Prostate gland (tissue), 2 donors: ENCODE results near the gene FAM222B. TPM values are rescaled to one million over a fixed set of nuclear protein-coding genes. Genes with fewer than 3 reads are reported as not detected.

ENCODE experiments used
- DNase-seq: peaks from one replicate; pipeline ENCODE4 v3.0.0-alpha.2; 2019; ENCODE audit warnings: low spot score
- H3K27ac ChIP-seq, 2 donors: fragments of 200-600 bp; sonication (generic); 2 replicates each; pipeline ENCODE4 v1.5.1; 2017 to 2019
- H3K27me3 ChIP-seq: fragments of 200-600 bp; sonication (generic); replicated peaks from 2 replicates; pipeline ENCODE4 v1.5.1; 2019; ENCODE audit not compliant: insufficient read depth
- H3K36me3 ChIP-seq, 2 donors: fragments of 200-600 bp; sonication (generic); 1 replicate in 1 of 2; 2 replicates in 1 of 2; pipeline versions ENCODE4 v1.5.1 to v1.8.1; 2017 to 2019
- H3K4me1 ChIP-seq: fragments of 200-600 bp; sonication (generic); replicated peaks from 2 replicates; pipeline ENCODE4 v1.5.1; 2019
- H3K4me3 ChIP-seq, 2 donors: fragments of 200-600 bp; sonication (generic); 2 replicates each; pipeline ENCODE4 v1.5.1; 2017 to 2019
- H3K9me3 ChIP-seq: fragments of 200-600 bp; sonication (generic); 2 replicates; pipeline ENCODE4 v1.5.1; 2017
- POLR2A ChIP-seq: fragments of 450-650 bp; IDR thresholded peaks from one replicate; pipeline ENCODE4 v1.6.1; 2016; ENCODE audit warnings: antibody characterized with exemption, mild to moderate bottlenecking
- POLR2AphosphoS5 ChIP-seq: sonication (generic); formaldehyde crosslinking; IDR thresholded peaks from one replicate; pipeline ENCODE4 v1.6.1; 2017; ENCODE audit warnings: antibody characterized with exemption
- WGBS: methylation state at CpG from one replicate; pipeline ENCODE4 v1.1.5; 2018; 5-methylcytosine and 5-hydroxymethylcytosine counted together
- intact Hi-C: fragments of 100-400 bp; cut with DNase I; formaldehyde crosslinking; loops from one replicate; pipeline ENCODE4 v1.14.2; 2022
- total RNA-seq, 2 donors: library from RNA; depleted of rRNA; stranded (reverse); fragments of >200 nt; gene quantifications; one replicate each; pipeline ENCODE4 v1.1.0, GENCODE V29; 2016
- TF ChIP-seq, protein P1 (sequence below), 4 experiments: fragments of 200-600 bp in 2 of 4; fragments of 450-650 bp in 2 of 4; sonication (generic) in 2 of 4; IDR thresholded peaks; 1 replicate in 3 of 4; 2 replicates in 1 of 4; pipeline ENCODE4 v1.5.1; 2016 to 2019; ENCODE audit warnings: antibody characterized with exemption in 4 of 4, mild to moderate bottlenecking in 2 of 4, moderate library complexity in 2 of 4

The FAM222B gene
- total RNA-seq: 10 to 100 TPM; 14.9 to 48.9 TPM

GRCh38 chr17:28842282-28843012 lies at the start of gene FAM222B:
FAM222B (minus strand) TSS chr17:28842790; CDS start chr17:28766667, 76,123 bp downstream.
- no peaks in the 10 kb centered on the region for H3K36me3 ChIP-seq
- H3K4me1 ChIP-seq: no peaks in the 10 kb centered on the region
- H3K27ac ChIP-seq: peak within 1 kb of the TSS; percentile 68 to 74
- H3K27me3 ChIP-seq: no peaks in the 10 kb centered on the region
- under 1% methylated on average over 44 of the region's 44 CpGs for WGBS
- H3K4me3 ChIP-seq: peak within 1 kb of the TSS; percentile 55 to 61
- no peaks in the 10 kb centered on the region for H3K9me3 ChIP-seq
- TF ChIP-seq, protein P1, sequence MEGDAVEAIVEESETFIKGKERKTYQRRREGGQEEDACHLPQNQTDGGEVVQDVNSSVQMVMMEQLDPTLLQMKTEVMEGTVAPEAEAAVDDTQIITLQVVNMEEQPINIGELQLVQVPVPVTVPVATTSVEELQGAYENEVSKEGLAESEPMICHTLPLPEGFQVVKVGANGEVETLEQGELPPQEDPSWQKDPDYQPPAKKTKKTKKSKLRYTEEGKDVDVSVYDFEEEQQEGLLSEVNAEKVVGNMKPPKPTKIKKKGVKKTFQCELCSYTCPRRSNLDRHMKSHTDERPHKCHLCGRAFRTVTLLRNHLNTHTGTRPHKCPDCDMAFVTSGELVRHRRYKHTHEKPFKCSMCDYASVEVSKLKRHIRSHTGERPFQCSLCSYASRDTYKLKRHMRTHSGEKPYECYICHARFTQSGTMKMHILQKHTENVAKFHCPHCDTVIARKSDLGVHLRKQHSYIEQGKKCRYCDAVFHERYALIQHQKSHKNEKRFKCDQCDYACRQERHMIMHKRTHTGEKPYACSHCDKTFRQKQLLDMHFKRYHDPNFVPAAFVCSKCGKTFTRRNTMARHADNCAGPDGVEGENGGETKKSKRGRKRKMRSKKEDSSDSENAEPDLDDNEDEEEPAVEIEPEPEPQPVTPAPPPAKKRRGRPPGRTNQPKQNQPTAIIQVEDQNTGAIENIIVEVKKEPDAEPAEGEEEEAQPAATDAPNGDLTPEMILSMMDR (IDR thresholded peaks at IDR 0.05): peak in 1 of 4 experiments; percentile 33
- peak; percentile 53 for TF ChIP-seq POLR2A
- TF ChIP-seq POLR2AphosphoS5: peak; percentile 79
- peak; percentile 63 for DNase-seq
- intact Hi-C loops: no loop called here

DNA sequence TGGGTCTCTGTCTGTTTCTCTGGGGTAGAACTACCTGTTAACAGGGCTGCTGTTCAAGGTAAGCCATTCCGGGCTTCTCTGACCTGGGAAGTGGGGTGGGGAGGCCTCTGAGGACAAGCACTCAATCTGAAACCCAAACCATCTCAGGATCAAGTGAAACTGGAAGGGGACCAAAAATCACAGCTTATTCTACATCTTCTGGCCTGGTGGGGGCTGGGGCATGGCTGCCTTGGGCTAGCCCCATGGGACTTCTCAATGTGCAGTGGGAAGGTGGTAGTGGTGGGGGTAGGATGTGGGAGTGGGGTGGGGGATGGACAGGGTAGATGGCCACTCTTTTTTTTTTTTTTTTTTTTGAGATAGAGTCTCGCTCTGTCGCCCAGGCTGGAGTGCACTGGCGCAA lies 49.4 kb upstream of the FAM222B start:
- TF ChIP-seq POLR2A: no peak
- TF ChIP-seq, protein P1 (IDR thresholded peaks at IDR 0.05): no peak
- TF ChIP-seq POLR2AphosphoS5: no peak
- Histone ChIP-seq H3K9me3 (no peaks in the 10 kb centered on the region), H3K4me3 (no peak overlapping the region), H3K36me3 (no peaks in the 10 kb centered on the region), H3K27me3 (no peaks in the 10 kb centered on the region), H3K27ac (peak overlapping the region in 1 of 2 donors; percentile 17), H3K4me1 (peaks cover 4% of the 10 kb centered on the region)
- WGBS: 89% methylated on average over 4 of the region's 4 CpGs
- intact Hi-C loops: no loop called here
- DNase-seq: no peak

DNA sequence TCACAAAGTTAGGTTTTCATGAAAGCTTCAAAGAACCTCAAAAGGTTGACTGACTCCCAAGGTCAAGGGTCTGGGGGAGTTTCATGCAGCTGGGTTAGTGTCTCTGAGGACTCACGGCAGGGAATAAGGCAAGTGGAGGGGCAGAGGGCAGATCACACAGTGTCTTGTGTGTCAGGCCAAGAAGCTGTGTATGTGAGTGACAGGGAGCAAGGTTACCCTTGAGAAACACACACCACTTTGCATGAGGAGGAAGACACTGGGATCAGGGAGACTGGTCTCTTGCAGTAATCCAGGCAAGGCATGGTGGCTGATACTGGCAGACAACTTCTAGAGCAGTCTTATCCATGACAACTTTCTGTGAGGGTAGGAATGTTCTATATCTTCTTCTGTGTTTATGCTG lies 48.6 kb upstream of the FAM222B start:
- intact Hi-C loops: no loop called here
- Histone ChIP-seq H3K27ac (no peak overlapping the region), H3K27me3 (no peaks in the 10 kb centered on the region), H3K9me3 (no peaks in the 10 kb centered on the region), H3K4me1 (peaks cover 4% of the 10 kb centered on the region), H3K4me3 (no peak overlapping the region), H3K36me3 (no peaks in the 10 kb centered on the region)
- no peak for DNase-seq
- TF ChIP-seq, protein P1 (IDR thresholded peaks at IDR 0.05): no peak
- TF ChIP-seq POLR2A: no peak
- no peak for TF ChIP-seq POLR2AphosphoS5
- 100% methylated on average over 1 of the region's 1 CpG for WGBS

- no peak overlapping the region for H3K4me3 ChIP-seq
- H3K27me3 ChIP-seq: no peaks in the 10 kb centered on the region
- H3K9me3 ChIP-seq: no peaks in the 10 kb centered on the region
- WGBS: 76% methylated on average over 5 of the region's 5 CpGs
- no peaks in the 10 kb centered on the region for H3K36me3 ChIP-seq
- TF ChIP-seq, protein P1 (IDR thresholded peaks at IDR 0.05): no peak
- TF ChIP-seq POLR2A (no peak), POLR2AphosphoS5 (no peak)
- intact Hi-C loops: no loop called here
- no peaks in the 10 kb centered on the region for H3K4me1 ChIP-seq
- DNase-seq: no peak
- no peak overlapping the region for H3K27ac ChIP-seq
These were observed 47.4 kb upstream of the FAM222B start for GRCh38 chr17:28889996-28890395.

DNA sequence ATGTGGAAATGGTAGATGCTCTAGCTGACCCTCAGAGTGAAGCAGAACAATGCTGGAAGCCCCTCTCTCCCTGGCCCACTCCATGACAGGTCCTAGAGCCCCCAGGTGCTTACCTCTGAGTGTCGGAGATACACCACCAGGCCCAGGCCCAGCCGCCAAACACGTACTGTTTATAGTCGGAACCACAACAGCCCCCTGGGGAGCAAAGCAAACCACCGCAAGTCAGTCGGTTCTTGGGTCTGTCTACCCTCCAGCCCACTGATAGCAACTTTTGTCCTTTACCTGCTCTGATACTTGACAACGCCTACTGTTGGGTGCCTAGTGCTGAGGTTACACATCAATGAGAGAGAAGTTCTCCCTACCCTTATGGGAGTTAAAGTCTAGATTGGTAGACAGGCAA lies 46.2 kb upstream of the FAM222B start:
- intact Hi-C loops: no loop called here
- no peak for DNase-seq
- H3K9me3 ChIP-seq: no peaks in the 10 kb centered on the region
- no peaks in the 10 kb centered on the region for H3K4me1 ChIP-seq
- 77% methylated on average over 7 of the region's 7 CpGs for WGBS
- peaks cover 0 to 2% of the 10 kb centered on the region in 2 donors for H3K36me3 ChIP-seq
- no peak overlapping the region for H3K4me3 ChIP-seq
- H3K27me3 ChIP-seq: no peaks in the 10 kb centered on the region
- TF ChIP-seq, protein P1 (IDR thresholded peaks at IDR 0.05): no peak
- TF ChIP-seq POLR2A (no peak), POLR2AphosphoS5 (no peak)
- H3K27ac ChIP-seq: no peak overlapping the region
